ENCODE measurements around the gene LDLR.

The LDLR gene

GRCh38 chr19:11047866-11048265, 41.4 kb upstream of the LDLR start:
- no peak for DNase-seq (ENCODE audit: low spot score)
- H3K4me3 ChIP-seq, result no peak overlapping the region
- no peak overlapping the region for H3K27ac ChIP-seq
- TF ChIP-seq CTCF (IDR thresholded peaks at IDR 0.05), result no peak

DNA sequence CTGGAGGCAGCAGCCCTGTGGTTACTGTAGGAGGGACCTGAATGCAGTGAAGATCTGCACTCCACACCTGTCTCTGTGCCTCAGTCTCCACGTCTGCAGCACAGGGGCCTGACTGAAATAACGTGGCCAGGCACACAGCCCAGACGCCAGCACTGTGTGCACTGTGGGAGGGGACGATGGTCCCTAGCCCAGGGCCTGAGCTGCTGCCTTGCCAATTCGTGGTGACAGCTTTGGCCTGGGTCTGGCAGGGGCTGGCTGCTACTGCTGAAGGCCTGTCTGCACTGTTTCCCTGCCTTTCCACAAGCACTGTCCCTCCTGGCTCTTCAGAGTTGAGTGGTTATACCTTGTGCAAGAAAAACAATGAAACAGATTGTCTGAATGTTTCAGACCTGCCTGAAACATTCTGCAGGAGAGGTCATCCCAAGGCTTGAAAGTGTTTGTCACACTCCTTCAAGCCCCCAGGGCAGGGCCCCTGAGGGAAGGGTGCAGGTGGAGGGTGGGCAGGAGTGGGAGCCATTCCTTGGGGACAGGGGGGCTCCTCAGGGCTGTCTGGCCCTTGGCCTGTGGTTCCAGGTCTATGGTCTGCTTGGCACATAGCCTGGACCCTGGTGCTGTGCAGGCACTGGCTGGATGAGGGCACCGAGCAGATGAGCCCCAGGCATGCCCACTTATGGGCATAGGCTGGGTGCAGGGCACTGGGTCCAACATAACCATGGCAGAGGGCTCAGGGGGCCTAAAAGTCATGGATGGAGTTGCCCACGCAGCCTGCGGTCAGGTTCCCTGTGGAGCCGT, 38.7 kb upstream of the LDLR start:
- H3K27ac ChIP-seq, result no peak overlapping the region
- DNase-seq (ENCODE audit: low spot score), result no peak
- no peak overlapping the region for H3K4me3 ChIP-seq
- no peak for TF ChIP-seq CTCF (IDR thresholded peaks at IDR 0.05)

- no peak for TF ChIP-seq CTCF (IDR thresholded peaks at IDR 0.05)
- Histone ChIP-seq H3K4me3 (no peak overlapping the region), H3K27ac (no peak overlapping the region)
- no peak for DNase-seq (ENCODE audit: low spot score)
These were observed 35.5 kb upstream of the LDLR start for GRCh38 chr19:11053817-11054195.

- Histone ChIP-seq H3K27ac (no peak overlapping the region), H3K4me3 (no peak overlapping the region)
- TF ChIP-seq CTCF (IDR thresholded peaks at IDR 0.05), result no peak
- no peak for DNase-seq (ENCODE audit: low spot score)
These were observed 35.1 kb upstream of the LDLR start for GRCh38 chr19:11054200-11054599.

DNA sequence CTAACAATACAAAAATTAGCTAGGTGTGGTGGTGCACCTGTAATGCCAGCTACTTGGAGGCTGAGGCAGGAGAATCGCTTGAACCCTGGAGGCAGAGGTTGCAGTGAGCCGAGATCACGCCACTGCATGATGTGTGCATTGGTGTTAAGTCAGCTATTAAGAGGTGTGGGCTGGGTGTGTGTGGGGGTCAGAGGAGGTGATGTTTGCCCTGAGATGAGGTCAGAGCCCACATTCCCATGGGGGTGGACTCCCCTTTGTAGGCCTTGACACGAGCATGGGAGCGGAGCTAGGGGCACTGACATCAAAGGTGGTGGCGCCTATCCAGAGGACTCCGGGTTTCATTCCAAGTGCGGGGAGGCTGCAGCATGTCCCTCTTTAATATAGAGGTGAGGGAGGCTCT, 34.6 kb upstream of the LDLR start:
- TF ChIP-seq CTCF (IDR thresholded peaks at IDR 0.05), result no peak
- H3K27ac ChIP-seq, result no peak overlapping the region
- DNase-seq (ENCODE audit: low spot score), result no peak
- H3K4me3 ChIP-seq, result no peak overlapping the region

DNA sequence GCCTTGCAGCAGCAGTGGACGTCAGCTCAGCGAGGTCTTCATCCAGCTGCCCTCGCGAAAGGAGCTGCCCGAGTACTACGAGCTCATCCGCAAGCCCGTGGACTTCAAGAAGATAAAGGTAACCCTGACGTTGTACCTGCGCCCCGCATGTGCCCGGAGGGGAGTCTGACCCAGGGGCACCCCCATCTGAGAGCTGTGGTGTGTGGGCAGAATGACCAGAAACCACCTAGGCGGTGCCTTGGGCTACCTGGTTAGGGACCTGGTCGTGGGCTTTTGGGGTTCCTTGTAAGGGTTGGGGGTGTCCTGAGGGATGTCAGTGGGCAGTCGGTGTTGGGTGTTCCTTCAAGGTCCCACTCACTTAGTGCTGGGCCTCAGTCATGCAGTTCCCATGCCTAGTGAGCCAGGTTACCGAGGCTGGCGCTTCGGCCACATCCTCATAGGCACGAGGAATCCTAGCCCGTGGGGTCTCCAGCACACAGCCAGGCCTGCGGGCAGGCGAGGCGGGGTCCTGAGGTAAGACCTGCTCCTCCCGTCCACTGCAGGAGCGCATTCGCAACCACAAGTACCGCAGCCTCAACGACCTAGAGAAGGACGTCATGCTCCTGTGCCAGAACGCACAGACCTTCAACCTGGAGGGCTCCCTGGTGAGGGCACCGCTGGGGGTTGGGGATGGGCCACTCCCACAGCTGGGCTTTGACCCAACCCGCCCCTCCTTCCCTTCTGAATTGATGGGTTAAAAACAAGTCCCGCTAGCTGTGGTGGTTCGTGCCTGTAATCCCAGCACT, 30.8 kb upstream of the LDLR start:
- Histone ChIP-seq H3K4me3 (no peak overlapping the region), H3K27ac (no peak overlapping the region)
- DNase-seq (ENCODE audit: low spot score), result no peak
- no peak for TF ChIP-seq CTCF (IDR thresholded peaks at IDR 0.05)

Measured in coronary artery (tissue), 2 donors.